GM19023 (cell line): Measurements from ENCODE around the gene ADAMTSL2.

Source experiments
- ATAC-seq: cut with Tn5 transposase; IDR thresholded peaks from one replicate; pipeline ENCODE4 v1.9.1; 2021; ENCODE audit warnings: mild to moderate bottlenecking, moderate library complexity; ENCODE audit not compliant: unreplicated experiment

Gene ADAMTSL2

DNA sequence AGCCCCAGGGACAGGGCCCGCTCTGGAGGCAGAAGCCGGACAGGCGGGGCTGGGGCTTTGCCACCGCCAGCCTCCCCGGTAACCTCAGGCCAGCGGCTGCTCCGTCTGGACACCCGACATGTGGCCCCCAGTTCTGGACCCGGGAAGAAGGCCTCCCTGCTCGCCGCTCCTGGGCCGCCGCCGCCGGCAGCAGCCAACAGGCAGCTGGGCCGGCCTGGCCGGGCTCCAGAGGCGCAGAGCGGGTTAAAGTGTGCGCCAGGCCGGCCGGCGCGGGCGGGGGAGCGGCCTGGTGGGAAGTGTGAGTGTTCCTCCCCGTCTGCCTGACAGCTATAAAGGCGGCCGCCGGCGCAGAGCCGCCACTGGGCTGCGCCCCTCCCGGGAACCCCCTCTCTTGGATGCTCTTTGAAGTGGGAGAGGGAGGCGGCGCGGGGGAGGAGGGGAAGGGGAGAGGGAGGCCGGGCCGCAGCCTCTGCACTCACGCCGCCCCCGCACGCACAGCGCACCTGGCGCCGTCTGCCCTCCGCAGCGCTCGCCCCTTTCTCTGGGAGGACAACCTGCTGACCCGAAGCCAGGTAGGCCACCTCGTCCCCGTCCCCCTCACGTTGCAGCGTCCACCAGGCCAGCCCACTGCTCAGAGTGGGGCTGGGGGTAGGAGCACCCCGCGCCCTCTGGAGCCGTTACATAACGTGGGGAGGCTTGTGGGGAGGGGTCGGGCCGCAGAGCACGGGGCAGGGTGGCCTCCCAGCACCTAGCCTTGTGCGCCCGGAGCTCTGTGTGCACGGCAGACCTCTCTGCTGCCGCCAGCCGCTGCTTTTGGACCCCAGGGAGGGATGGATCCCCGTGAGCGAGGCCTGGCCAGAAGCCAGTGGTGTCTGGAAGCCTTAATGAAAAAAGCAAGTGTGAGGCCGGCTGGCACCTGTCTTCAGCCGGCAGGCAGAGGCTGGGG lies at the start of gene ADAMTSL2:
TSS of gene ADAMTSL2 (plus strand) at position 359 of the 946 bp plus-strand sequence. CDS start 2,009 bp downstream, outside the sequence.
- ATAC-seq, result no peak

DNA sequence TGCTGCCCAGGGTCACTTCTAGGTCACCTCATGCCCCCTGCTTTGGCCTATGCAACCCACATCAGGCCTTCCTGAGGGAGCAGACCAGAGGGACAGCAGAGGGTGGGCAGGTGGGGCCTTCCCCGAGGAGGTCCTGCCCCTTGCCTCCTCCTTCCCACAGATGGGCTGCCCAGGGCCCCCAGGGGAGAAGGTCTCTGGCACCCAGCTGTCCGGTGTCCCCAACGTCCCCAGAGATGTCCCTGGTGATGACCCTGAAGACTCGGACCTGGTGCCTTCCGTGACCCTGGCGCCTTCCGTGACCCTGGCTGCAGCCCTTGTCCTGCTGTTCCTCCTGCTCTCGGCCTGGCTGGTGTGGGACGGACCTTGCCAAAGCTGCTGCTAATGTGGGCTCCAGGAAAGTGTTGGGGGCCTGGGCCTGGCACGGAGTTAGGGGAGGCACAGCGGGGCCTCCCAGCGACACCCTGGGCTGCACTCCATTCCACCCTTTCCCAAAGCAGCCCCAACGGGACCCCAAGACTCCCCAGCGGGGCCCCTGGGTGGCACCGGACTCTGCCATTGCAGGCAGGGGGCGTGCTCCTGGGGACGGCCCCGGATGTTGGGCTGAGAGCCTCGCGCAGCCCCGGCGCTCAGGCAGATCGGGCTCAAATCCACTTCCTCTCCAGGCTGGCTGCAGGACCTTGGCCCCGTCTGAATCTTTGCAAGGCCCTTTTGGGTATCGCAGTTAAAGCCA lies 48.8 kb upstream of the ADAMTSL2 start:
- ATAC-seq, result no peak

DNA sequence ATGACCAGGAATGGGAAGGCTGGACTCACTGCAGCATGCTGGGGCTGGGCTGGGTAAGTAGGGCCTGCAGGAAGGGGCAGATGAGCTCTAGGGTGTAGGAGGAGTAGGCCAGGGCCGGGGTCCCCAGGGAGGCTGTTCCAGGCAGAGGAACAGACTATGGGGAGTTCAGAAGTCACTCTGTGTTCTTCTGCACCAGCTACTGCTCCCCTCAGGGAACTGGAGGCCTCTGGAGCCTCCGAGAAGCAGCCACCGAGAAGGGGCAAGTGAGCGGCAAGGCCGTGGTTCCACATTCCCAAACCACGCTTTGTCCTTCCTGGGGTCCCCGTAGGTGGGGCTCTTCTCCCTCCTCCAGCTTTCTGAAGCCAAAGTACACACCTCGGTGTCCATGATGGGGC lies 47.2 kb upstream of the ADAMTSL2 start:
- no peak for ATAC-seq

DNA sequence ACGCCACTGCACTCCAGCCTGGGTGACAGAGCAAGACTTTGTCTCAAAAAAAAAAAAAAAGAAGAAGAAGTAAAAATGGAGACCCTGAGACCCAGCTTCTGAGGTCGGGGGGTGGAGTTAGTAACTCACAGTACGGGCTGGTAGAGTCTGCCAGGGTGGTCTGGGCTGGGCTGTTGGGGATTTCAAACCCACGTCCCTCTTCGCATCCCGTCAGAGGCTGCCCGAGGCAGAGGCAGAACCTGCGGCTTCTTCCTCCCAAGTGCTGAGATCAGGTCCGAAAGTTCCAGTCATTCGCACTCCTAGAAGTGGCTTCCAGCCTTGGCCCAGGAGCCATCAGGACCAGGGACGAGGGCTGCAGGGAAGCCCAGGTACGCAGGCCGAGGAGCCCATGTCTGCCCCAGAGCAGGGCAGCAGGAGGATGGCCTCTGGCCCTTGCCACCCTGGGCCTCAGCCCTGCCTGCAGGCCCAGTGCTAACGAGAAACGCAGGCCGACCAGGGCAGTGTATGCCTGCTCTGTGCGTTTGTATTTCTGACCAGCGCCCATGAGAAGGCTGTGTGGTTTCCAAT lies 45.7 kb upstream of the ADAMTSL2 start:
- no peak for ATAC-seq

DNA sequence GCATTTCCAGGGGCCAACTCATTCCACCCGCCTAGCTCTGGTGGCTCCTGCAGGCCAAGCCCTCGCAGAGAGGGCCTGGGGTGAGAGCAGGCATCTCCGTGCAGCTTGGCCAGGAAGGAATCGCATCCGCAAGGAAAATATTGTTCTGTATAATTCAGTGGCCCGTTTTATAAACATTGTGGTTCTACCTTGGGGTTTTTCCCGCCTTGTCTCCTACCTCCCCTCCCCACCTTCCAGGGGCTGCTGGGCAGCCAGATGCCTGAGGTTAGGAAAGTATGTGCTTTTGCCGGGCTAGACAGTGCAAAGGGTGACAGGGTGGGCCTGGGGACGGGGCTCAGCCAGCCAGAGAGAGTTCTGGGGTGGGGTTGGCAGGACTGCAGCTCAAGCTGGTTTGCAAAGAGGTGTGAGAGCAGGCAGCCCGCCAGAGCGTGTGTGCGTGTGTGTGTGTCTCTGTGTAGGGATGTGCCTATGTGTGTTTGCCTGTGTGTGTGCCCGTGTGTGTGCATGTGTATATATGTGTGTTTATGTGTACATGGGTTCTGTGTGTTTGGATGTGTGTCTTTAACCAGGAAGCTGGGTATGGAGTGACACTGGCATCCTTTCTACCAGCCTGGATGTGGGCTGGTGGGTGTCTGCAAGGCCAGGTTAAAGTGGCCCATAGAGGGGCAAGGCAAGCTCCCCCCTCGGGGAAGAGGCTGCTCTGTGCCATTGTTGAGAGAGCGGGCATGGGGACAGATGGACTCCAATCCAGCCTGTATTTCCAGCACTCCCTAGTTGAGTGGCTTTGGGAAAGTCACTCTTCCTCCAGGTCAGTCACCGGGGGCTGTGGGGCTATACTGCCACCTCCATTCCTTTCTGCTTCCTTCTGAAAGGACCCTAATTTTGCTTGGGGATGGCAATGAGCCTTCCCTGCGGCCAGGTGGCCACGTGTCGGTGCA lies 45.0 kb upstream of the ADAMTSL2 start:
- ATAC-seq, result no peak

DNA sequence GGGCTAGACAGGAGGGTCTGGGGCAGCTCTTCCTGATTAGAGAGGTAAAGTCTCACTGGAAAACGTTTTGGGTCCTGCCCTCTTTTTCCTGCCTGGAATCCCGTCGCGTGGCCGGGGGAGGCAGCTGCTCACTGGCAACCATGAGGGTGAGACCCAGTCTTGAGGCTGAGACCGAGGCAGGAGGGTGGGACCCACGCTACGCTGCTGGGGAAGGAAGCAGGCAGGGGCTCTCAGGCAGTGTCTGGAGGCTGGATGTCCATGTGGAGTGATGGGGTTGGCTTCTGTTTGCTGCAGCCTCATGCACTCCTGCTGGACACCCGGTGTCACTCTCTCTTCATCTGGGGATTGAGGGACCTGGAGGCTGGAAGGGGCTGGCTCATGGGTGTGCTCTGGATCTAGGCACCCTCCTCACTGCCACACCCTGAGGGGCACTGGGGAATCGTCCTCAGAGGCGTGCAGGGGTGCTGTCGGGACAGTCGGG lies 44.3 kb upstream of the ADAMTSL2 start:
- no peak for ATAC-seq

DNA sequence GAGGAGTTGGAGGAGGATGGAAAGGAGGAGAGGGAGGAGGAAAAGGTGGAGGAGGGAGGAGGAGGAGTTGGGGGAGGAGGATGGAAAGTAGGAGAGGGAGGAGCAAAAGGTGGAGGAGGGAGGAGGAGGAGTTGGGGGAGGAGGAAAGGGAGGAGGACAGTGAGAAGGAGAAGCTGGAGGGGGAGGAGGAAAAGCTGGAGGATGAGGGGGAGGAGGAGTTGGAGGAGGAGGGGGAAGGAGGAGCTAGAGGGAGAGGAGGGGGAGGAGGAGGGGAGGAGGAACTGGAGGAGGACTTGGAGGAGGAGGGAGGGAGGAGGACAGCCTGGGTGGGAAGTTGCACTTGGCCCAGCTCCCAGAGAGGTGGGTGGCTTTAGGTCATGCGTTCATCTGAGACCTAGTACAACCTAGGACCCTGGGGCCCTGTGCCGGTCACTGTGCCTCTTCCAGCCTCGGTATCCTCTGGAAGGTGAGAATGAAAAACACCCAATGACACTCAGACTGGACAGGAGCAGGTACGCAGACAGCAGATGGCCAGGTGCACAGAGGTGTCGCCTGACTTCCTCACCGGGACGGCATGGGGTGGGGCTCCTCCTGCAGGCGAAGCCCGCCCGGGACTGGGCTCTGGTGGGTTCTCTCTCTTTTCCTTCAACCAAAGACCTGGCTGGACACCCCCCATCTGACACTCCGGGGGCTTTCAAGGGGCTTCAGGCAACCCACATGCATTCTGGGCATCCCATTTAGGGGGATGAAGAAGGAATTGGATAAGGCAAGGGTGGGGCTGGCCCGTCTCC lies 43.4 kb upstream of the ADAMTSL2 start:
- no peak for ATAC-seq

DNA sequence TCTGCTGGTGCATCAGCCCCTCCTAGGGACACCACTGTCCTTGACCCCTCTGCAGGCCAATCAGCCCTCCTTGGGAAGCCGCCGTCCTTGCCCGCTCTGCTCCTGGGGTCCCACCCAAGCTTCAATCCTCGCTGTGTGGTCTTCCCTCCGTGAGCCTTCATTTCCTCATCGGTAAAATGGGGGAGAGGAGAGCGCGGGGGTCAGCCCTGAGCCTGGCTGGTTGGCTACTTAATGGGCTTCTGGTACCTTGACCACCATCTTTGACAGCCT lies 42.9 kb upstream of the ADAMTSL2 start:
- ATAC-seq, result no peak

DNA sequence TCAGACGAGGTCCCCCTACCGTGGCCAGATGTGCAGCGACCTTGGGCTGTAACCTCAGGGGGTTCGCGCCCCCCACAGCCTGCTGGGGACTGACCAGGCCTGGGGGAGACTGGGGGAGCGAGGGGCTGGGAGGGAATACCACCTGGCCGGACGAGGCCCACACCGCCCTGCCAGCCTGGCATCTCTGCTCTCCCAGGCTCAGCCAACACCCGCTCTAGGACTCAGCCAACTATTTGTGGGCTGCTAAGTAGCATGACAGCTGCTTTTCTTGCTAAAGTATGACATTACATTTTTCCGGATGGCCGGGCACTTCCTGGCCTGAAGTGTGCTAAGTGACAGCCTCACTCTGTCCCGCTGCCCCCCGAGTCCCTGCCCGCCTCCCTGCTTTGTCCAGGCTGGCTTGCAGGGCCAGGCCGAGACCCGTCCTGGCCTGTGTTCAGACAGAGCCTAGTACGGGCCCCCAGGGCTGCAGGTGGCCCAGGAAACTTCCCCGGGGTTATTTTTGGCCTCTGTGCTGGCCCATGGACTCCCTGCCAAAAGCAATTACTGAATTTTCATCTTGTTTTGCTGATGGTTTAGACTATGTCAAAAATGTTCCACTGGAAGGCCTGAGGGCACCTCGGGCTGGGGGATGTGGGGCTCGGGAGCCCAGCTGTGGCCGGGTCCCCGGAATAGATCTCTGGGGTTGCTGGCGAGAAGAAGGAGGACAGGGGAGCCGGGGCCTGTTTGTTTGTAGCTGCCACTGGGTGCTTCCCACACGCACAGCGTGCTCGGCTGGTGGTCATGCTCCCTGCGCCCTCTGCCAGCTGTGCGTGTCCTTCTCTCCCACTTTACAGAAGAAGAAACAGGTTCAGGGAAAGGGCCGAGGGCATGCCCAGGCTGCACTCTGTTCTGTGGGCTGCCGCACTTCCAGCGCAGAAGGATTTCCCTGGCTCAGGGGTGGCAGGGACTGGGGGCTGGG lies 42.2 kb upstream of the ADAMTSL2 start:
- no peak for ATAC-seq

DNA sequence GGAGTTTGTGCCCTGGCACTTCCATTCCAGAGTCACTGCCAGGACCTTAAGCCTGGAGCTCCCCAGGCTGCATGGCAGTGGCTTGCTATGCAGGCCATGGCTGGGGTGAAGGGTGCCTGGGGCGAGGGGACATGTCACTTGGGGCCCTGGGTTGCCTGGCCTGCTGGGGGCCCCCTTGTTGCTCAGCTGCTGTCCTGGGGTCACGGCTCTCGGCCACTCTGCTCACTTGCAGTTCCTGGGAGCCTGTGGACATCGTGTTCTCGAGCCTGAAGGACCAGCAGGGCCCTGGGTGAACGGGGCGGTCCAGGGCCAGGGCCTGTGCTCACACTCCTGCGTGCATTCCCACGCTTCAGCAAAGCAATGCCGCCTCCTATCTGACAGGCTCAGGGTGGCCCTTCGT lies 41.1 kb upstream of the ADAMTSL2 start:
- no peak for ATAC-seq

DNA sequence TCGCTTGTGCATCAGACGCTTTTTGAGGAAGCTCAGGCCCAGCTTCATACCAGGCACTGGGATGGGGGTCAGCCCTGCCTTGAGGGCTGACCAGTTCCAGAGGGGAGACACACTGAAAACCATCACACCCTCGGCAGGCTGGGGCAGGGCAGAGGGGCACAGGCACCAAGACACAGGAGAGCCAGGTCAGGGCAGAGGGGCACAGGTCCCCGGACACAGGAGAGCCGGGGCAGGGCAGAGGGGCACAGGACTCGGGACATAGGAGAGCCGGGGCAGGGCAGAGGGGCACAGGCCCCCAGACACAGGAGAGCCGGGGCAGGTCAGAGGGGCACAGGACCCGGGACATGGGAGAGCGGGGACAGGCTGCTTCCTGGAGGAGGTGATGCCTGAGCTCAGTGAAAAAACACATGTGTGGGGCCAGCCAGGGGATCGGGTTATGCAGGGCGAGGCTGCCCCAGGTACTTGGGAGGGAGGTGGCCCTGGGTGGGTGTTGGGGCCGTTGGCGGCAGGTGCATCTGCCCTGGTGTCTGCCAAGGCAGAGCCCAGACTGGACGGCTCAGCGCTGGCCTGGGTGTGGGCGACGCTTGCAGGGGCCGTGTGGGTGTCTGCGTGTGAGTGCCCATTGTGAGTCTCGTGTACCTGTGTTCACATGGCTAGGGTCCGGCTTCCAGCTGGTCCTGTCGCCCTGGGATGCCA lies 40.5 kb upstream of the ADAMTSL2 start:
- ATAC-seq, result no peak

DNA sequence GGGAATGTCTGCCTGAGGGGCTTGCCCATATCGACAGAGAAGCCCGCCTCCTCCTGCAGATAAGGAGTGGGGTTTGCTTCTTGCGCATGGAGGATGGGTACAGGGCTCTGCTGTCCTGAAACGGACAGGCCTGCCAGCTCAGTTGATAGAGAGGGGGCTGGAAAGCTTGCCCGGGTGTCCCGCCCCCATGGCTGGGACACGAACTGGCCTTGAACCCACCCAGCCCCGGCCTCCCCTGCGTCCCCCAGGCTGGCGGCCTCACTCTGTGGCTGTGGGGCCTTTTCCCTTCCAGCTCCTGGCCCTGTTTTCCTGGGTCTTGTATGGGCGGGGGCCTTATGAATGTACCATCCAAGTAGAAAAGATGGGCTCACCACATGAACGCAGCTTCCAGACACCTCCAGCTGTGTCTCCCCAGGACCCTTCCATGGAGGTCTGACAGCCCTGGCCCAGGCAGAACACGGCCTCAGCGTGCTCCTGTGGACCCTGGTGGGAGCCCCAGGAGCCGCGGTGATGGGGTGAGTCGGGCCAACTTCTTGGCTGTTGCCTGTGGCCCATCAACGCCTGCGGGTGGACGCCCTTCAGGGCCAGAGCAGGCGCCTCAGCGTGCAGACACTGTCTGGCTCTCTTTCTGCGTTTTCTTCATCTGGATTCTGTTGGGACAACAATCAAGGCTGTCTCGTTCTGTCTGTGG lies 39.7 kb upstream of the ADAMTSL2 start:
- ATAC-seq, result no peak

DNA sequence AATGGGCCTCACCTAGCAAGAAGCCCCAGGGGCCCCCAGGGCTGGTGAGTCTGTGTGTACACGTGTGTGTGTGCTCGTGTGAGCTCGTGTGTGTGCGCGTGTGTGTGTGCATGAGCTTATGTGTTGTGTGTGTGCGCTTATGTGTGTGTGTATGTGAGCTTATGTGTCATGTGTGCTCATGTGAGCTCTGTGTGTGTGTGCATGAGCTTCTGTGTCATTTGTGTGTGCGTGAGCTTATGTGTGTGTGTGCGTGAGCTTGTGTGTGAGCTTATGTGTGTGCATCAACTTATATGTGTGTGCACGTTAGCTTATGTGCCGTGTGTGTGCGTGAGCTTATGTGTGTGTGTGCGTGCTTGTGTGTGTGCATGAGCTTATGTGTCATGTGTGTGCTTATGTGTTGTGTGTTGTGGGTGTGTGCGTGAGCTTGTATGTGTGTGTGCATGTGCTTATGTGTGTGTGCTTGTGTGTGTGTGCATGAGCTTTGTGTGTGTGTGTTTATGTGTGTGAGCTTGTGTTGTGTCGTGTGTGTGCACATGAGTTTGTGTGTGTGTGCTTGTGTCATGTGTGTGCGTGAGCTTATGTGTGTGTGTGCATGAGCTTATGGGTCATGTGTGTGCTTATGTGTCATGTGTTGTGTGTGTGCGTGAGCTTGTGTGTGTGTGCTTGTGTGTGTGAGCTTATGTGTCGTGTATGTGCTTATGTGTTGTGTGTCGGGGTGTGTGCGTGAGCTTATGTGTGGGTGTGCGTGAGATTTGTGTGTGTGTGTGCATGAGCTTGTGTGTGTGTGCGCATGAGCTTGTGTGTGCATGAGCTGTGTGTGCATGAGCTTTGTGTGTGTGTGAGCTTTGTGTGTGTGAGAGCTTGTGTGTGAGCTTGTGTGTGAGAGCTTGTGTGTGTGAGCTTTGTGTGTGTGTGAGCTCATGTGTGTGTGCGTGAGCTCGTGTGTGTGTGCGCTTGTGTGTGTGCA lies 38.9 kb upstream of the ADAMTSL2 start:
- no peak for ATAC-seq

DNA sequence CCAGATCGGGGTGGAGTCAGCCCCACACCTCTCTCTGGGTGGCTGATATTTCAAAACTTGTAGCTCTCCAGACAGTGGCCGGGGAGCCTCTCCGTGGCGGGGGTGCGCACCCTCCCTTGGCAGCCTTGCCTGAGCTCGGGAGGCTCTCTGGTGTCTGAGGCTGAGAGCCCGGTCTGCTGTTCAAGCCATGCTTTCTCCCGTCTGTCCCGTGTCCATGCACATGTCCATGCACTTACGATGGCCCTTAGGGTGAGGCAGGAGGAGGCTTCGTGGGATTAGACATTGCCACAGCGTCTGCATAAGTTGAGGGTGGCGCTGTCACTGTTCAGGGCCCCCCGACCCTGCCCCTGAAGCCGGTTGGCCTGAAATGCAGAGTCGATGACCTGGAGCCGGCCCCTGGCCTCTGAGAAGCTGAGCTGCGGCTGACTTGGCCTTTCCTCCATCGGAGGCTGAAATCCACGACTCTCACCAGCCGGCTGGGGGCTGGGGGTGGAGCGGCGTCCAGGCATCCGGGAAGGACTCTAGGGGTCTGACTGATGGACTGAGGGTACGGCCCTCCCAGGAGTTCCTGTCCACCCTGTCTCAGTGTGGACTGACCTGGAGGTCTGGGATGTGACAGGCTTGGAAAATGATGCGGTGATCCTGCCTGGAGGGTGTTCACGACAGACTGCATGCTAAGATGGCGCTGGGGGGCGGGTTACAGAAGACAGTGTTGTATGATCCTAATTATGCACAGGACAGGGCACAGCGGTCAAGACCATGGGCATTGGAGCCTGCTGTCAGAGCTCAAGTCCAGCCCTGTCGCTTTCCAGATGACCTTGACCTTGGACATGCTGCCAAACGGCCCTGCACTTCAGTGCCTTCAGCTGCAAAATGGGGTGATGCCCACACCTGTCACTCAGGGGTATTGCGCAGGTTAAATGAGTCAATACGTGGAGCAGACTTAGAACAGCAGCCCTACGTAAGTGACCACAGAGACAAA lies 37.4 kb upstream of the ADAMTSL2 start:
- ATAC-seq, result no peak
